OCI-LY7 (cell line): ENCODE measurements around the gene TCTN1. TPM values are rescaled to one million over a fixed set of nuclear protein-coding genes. Genes with fewer than 3 reads are reported as not detected.

Experiments used
- BruUV-seq: library from RNA; stranded (reverse); fragments of 400-500 nt; replicated peaks from 2 replicates; lab custom pipeline; 2021; lab: Mats Ljungman, UMichigan
- CTCF ChIA-PET: fragments of 300-600 bp; sonication (Branson Sonifier 250); formaldehyde crosslinking; loops from one replicate; lab custom pipeline; 2022; ENCODE audit warnings: antibody characterized with exemption; ENCODE audit not compliant: unreplicated experiment; lab: Charles Lee
- POLR2A ChIA-PET: fragments of 300-600 bp; sonication (Branson Sonifier 250); formaldehyde crosslinking; loops from one replicate; lab custom pipeline; 2022; ENCODE audit warnings: antibody characterized with exemption; lab: Charles Lee
- DNase-seq: peaks from one replicate; pipeline ENCODE4 v3.0.0-alpha.2; 2015; ENCODE audit warnings: low spot score
- H2AFZ ChIP-seq: fragments of 200-600 bp; sonication (generic), shearing (Covaris generic); 2 replicates; pipeline ENCODE4 v1.6.1; 2014; ENCODE audit warnings: mild to moderate bottlenecking, antibody characterized with exemption, low read length, moderate library complexity
- H3K27ac ChIP-seq: fragments of 200-600 bp; sonication (generic); 2 replicates; pipeline ENCODE4 v1.5.1; 2014; ENCODE audit warnings: mixed run types, low read depth, mild to moderate bottlenecking, moderate library complexity, low read length, inconsistent platforms; ENCODE audit not compliant: poor library complexity, severe bottlenecking
- H3K36me3 ChIP-seq: fragments of 200-600 bp; sonication (generic); 2 replicates; pipeline ENCODE4 v1.6.1; 2014; ENCODE audit warnings: mild to moderate bottlenecking, antibody characterized with exemption, low read length, moderate library complexity, mixed read lengths; ENCODE audit not compliant: insufficient read depth
- H3K4me1 ChIP-seq: fragments of 200-600 bp; sonication (generic); 2 replicates; pipeline ENCODE4 v1.5.1; 2014; ENCODE audit warnings: mild to moderate bottlenecking, low read length; ENCODE audit not compliant: insufficient read depth, poor library complexity, severe bottlenecking
- H3K4me2 ChIP-seq: fragments of 200-600 bp; sonication (generic); 2 replicates; pipeline ENCODE4 v1.6.1; 2014; ENCODE audit warnings: mild to moderate bottlenecking, low read length
- H3K4me3 ChIP-seq: fragments of 200-600 bp; sonication (generic); 2 replicates; pipeline ENCODE4 v1.5.1; 2014; ENCODE audit warnings: mild to moderate bottlenecking, low read depth, low read length; ENCODE audit not compliant: poor library complexity, severe bottlenecking
- H3K79me2 ChIP-seq: fragments of 200-600 bp; sonication (generic); 2 replicates; pipeline ENCODE4 v1.6.1; 2016; ENCODE audit warnings: low read depth, mild to moderate bottlenecking, low read length, moderate library complexity, mixed read lengths; ENCODE audit not compliant: insufficient read depth
- H3K9me2 ChIP-seq: fragments of 200-600 bp; sonication (generic); 2 replicates; pipeline ENCODE4 v1.6.1; 2016; ENCODE audit warnings: mild to moderate bottlenecking, low read length, mixed read lengths; ENCODE audit not compliant: insufficient read depth
- H3K9me3 ChIP-seq: fragments of 200-600 bp; sonication (generic); 2 replicates; pipeline ENCODE4 v1.6.1; 2014; ENCODE audit warnings: mild to moderate bottlenecking, mixed run types, low read length, mixed read lengths
- H4K20me1 ChIP-seq: fragments of 200-600 bp; sonication (generic); 2 replicates; pipeline ENCODE4 v1.6.1; 2014; ENCODE audit warnings: mild to moderate bottlenecking, antibody characterized with exemption, low read length, moderate library complexity, mixed read lengths; ENCODE audit not compliant: insufficient read depth
- EZH2phosphoT487 ChIP-seq: fragments of 200-600 bp; sonication (generic); IDR thresholded peaks from 2 replicates; pipeline ENCODE4 v1.6.1; 2018; ENCODE audit warnings: low read depth, borderline replicate concordance, mild to moderate bottlenecking, mixed run types, antibody characterized with exemption, low read length, moderate library complexity, mixed read lengths
- intact Hi-C: fragments of 100-400 bp; cut with micrococcal nuclease; formaldehyde crosslinking; loops from one replicate; pipeline ENCODE4 v1.10.0; 2022; ENCODE audit not compliant: unreplicated experiment
- total RNA-seq, 2 experiments: library from RNA; depleted of rRNA in 1 of 2; stranded (reverse); fragments of >200 nt in 1 of 2; shearing (Covaris generic) in 1 of 2; gene quantifications; 2 replicates each; pipeline ENCODE4 v1.2.3, GENCODE V29; 2014 to 2022
- TF ChIP-seq, protein P1 (sequence below): fragments of 200-600 bp; sonication (generic); conservative IDR thresholded peaks from 2 replicates; pipeline ENCODE4 v1.5.1; 2014; ENCODE audit warnings: mild to moderate bottlenecking, antibody characterized with exemption, low read length, moderate library complexity, mixed read lengths

The TCTN1 gene
- total RNA-seq, 2 experiments from 2014 or later: 8.7 to 19.9 TPM

DNA sequence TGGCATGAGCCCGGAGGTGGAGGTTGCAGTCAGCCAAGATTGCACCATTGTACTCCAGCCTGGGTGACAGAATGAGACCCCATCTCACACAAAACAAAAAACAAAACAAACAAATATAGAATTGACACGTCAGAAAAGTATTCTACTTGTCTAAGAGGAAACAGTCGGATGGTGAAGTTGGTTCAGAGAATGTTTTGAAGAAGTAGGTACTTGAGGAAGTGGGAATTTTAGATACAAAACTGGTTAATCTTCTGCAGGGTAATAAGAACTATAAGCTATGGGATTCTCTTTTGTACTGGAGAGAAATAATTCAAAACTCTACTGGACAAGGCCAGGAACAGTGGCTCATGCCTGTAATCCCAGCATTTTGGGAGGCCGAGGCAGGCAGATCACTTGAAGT is 14.6 kb upstream of the TCTN1 start:
- intact Hi-C loops: no loop called here
- Histone ChIP-seq H3K4me3 (no peak overlapping the region), H3K79me2 (no peaks in the 10 kb centered on the region), H3K4me2 (no peak overlapping the region), H3K4me1 (peaks cover 4% of the 10 kb centered on the region), H3K9me2 (no peaks in the 10 kb centered on the region), H2AFZ (no peak overlapping the region), H4K20me1 (no peaks in the 10 kb centered on the region), H3K9me3 (no peaks in the 10 kb centered on the region), H3K27ac (no peak overlapping the region), H3K36me3 (no peaks in the 10 kb centered on the region)
- no TSS peak for BruUV-seq
- POLR2A ChIA-PET: interaction anchor here (0.6 to 1.4 kb wide), 6 partner anchors 9 to 495 kb away, joined by 3 to 6 read pairs (median 4); partner anchors contain the start of gene ARPC3
- DNase-seq: no peak
- TF ChIP-seq EZH2phosphoT487: no peak
- TF ChIP-seq, protein P1, sequence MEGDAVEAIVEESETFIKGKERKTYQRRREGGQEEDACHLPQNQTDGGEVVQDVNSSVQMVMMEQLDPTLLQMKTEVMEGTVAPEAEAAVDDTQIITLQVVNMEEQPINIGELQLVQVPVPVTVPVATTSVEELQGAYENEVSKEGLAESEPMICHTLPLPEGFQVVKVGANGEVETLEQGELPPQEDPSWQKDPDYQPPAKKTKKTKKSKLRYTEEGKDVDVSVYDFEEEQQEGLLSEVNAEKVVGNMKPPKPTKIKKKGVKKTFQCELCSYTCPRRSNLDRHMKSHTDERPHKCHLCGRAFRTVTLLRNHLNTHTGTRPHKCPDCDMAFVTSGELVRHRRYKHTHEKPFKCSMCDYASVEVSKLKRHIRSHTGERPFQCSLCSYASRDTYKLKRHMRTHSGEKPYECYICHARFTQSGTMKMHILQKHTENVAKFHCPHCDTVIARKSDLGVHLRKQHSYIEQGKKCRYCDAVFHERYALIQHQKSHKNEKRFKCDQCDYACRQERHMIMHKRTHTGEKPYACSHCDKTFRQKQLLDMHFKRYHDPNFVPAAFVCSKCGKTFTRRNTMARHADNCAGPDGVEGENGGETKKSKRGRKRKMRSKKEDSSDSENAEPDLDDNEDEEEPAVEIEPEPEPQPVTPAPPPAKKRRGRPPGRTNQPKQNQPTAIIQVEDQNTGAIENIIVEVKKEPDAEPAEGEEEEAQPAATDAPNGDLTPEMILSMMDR: no peak
- CTCF ChIA-PET: no interaction called here

DNA sequence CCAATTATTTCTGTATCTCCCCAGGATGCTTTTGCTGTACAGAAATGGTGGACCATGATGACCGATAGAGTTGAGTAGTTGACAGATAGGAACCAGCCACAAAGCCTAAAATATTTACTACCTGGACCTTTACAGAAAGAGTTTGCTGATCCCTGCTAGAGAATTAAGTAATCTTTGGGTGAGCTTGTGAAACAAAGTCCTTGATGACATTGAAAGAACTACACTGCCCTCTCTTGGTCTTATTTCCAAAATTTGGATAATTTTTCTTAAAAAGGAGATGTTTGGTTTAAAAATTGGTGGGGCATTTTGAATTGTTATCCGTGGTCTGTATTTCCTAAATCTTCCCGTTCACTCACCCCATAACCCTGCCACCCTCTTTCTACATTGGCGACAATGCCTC is 13.7 kb upstream of the TCTN1 start:
- ChIA-PET CTCF (interaction anchor here (0.7 kb wide), 2 partner anchors 77 to 151 kb away, joined by 3 to 4 read pairs; no protein-coding TSS in a partner anchor), POLR2A (interaction anchor here (0.6 to 1.6 kb wide), 5 partner anchors 10 to 164 kb away, joined by 3 to 5 read pairs (median 3); partner anchors contain the start of gene ARPC3)
- Histone ChIP-seq H2AFZ (no peak overlapping the region), H3K36me3 (no peaks in the 10 kb centered on the region), H3K4me2 (no peak overlapping the region), H3K9me2 (no peaks in the 10 kb centered on the region), H3K79me2 (no peaks in the 10 kb centered on the region), H3K9me3 (no peaks in the 10 kb centered on the region), H3K27ac (no peak overlapping the region), H3K4me1 (peaks cover 13% of the 10 kb centered on the region), H3K4me3 (no peak overlapping the region), H4K20me1 (no peaks in the 10 kb centered on the region)
- intact Hi-C loops: loop anchor here (1.0 to 5.0 kb wide), 7 partner anchors 48 to 498 kb away; partner anchors contain the start of gene ARPC3
- DNase-seq: peak; percentile 70
- no TSS peak for BruUV-seq
- TF ChIP-seq EZH2phosphoT487: no peak
- TF ChIP-seq, protein P1: peak; percentile 84
